Thyroid gland (tissue), 4 donors: ENCODE data around the gene TXNL4B. TPM values are rescaled to one million over a fixed set of nuclear protein-coding genes. Genes with fewer than 3 reads are reported as not detected.

Experiments
- DNase-seq, 2 donors: peaks; one replicate each; pipeline ENCODE4 v3.0.0-alpha.2; 2019
- H3K27ac ChIP-seq, 3 donors: fragments of 200-600 bp; sonication (generic); 1 replicate in 2 of 3; 2 replicates in 1 of 3; pipeline ENCODE4 v1.5.1; 2016 to 2019; ENCODE audit warnings: mild to moderate bottlenecking in 1 of 3, moderate library complexity in 1 of 3
- H3K27me3 ChIP-seq: fragments of 200-600 bp; sonication (generic); one replicate; pipeline ENCODE4 v1.5.1; 2019
- H3K36me3 ChIP-seq, 2 donors: fragments of 200-600 bp; sonication (generic); one replicate each; pipeline ENCODE4 v1.5.1; 2016 to 2019
- H3K4me1 ChIP-seq, 2 donors: fragments of 200-600 bp; sonication (generic); one replicate each; pipeline ENCODE4 v1.5.1; 2017 to 2019
- H3K4me3 ChIP-seq, 3 donors: fragments of 200-600 bp; sonication (generic); replicated peaks in 1 of 3; 1 replicate in 2 of 3; 2 replicates in 1 of 3; pipeline ENCODE4 v1.5.1; 2016; ENCODE audit warnings: mild to moderate bottlenecking in 1 of 3
- H3K9me3 ChIP-seq: fragments of 200-600 bp; sonication (generic); one replicate; pipeline ENCODE4 v1.5.1; 2017
- CTCF ChIP-seq, 6 experiments: fragments of 200-600 bp in 3 of 6; fragments of 450-650 bp in 3 of 6; sonication (generic) in 3 of 6; IDR thresholded peaks; one replicate each; pipeline ENCODE4 v1.5.1; 2016 to 2019; ENCODE audit warnings: antibody characterized with exemption in 6 of 6, mild to moderate bottlenecking in 2 of 6, inconsistent platforms in 1 of 6, moderate library complexity in 1 of 6
- POLR2A ChIP-seq, 2 donors: fragments of 450-650 bp; IDR thresholded peaks; one replicate each; pipeline ENCODE4 v1.6.1; 2017; ENCODE audit warnings: antibody characterized with exemption in 2 of 2, mild to moderate bottlenecking in 2 of 2, moderate library complexity in 1 of 2
- WGBS, 2 donors: methylation state at CpG; one replicate each; pipeline ENCODE4 v1.1.5; 2017; 5-methylcytosine and 5-hydroxymethylcytosine counted together
- intact Hi-C: fragments of 100-400 bp; cut with DNase I; formaldehyde crosslinking; loops from one replicate; pipeline ENCODE4 v1.15.1; 2023
- total RNA-seq, 4 donors: library from RNA; depleted of rRNA; stranded (reverse); fragments of >200 nt; gene quantifications; one replicate each; pipeline ENCODE4 v1.2.3, GENCODE V29; 2016

The TXNL4B gene
- total RNA-seq, 4 donors from 2014 or later = 10.7 to 15.0 (median 13.1) TPM

- Histone ChIP-seq H3K27me3 (no peaks in the 10 kb centered on the region), H3K36me3 (peaks cover 43% of the 10 kb centered on the region in 2 donors), H3K4me3 (no peak overlapping the region), H3K27ac (no peak overlapping the region), H3K9me3 (no peaks in the 10 kb centered on the region), H3K4me1 (peaks cover 0 to 3% of the 10 kb centered on the region in 2 donors)
- DNase-seq = no peak
- TF ChIP-seq POLR2A (IDR thresholded peaks at IDR 0.05) = no peak
- no peak for TF ChIP-seq CTCF (IDR thresholded peaks at IDR 0.05)
- intact Hi-C loops = no loop called here
Measured at GRCh38 chr16:72113616-72113945, 20.2 kb upstream of the TXNL4B start.

GRCh38 chr16:72112906-72113615 lies 19.6 kb upstream of the TXNL4B start:
- no peak for DNase-seq
- Histone ChIP-seq H3K4me3 (no peak overlapping the region), H3K36me3 (peaks cover 48 to 49% of the 10 kb centered on the region in 2 donors), H3K4me1 (peaks cover 0 to 3% of the 10 kb centered on the region in 2 donors), H3K9me3 (no peaks in the 10 kb centered on the region), H3K27me3 (no peaks in the 10 kb centered on the region), H3K27ac (no peak overlapping the region)
- intact Hi-C loops = no loop called here
- WGBS, 2 donors = 92 to 96% methylated on average over 7 of the region's 7 CpGs
- TF ChIP-seq POLR2A (IDR thresholded peaks at IDR 0.05) (no peak), CTCF (IDR thresholded peaks at IDR 0.05) (no peak)

DNA sequence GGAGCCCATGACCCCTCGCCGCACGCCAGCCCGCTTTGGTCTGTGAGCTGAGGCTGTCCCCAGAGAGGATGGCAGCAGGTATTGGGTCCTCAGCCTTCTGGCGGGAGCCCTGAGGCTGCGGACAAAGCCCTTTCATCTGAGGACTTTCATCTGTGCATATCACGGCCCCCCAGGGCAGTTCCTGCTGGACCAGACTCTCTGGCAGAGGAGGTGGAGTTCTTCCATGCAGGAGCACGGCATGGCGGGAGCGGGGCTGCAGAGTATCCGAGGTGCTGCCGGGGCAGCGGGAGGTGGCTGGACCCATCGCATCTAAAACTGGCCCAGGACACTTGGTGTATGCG lies 19.0 kb upstream of the TXNL4B start:
- Histone ChIP-seq H3K27ac (no peak overlapping the region), H3K4me3 (no peak overlapping the region), H3K9me3 (no peaks in the 10 kb centered on the region), H3K36me3 (peaks cover 55% of the 10 kb centered on the region in 2 donors), H3K4me1 (peaks cover 0 to under 1% of the 10 kb centered on the region in 2 donors), H3K27me3 (no peaks in the 10 kb centered on the region)
- intact Hi-C loops = no loop called here
- no peak for DNase-seq
- WGBS, 2 donors = 95 to 96% methylated on average over 12 to 15 of the region's 15 CpGs
- TF ChIP-seq POLR2A (IDR thresholded peaks at IDR 0.05) = no peak
- no peak for TF ChIP-seq CTCF (IDR thresholded peaks at IDR 0.05)

GRCh38 chr16:72111657-72112451 lies 18.4 kb upstream of the TXNL4B start:
- intact Hi-C loops = no loop called here
- WGBS, 2 donors = 91 to 93% methylated on average over 17 to 19 of the region's 19 CpGs
- H3K36me3 ChIP-seq = peaks cover 58 to 61% of the 10 kb centered on the region in 2 donors

More at GRCh38 chr16:72111657-72112451, 18.4 kb upstream of the TXNL4B start:
- H3K4me1 ChIP-seq = no peaks in the 10 kb centered on the region
- no peaks in the 10 kb centered on the region for H3K9me3 ChIP-seq
- H3K27ac ChIP-seq = no peak overlapping the region
- DNase-seq = no peak
- H3K27me3 ChIP-seq = no peaks in the 10 kb centered on the region
- TF ChIP-seq CTCF (IDR thresholded peaks at IDR 0.05) = no peak
- TF ChIP-seq POLR2A (IDR thresholded peaks at IDR 0.05) = no peak
- H3K4me3 ChIP-seq = no peak overlapping the region
